ENCODE results near the gene SNRNP27.

The SNRNP27 gene

DNA sequence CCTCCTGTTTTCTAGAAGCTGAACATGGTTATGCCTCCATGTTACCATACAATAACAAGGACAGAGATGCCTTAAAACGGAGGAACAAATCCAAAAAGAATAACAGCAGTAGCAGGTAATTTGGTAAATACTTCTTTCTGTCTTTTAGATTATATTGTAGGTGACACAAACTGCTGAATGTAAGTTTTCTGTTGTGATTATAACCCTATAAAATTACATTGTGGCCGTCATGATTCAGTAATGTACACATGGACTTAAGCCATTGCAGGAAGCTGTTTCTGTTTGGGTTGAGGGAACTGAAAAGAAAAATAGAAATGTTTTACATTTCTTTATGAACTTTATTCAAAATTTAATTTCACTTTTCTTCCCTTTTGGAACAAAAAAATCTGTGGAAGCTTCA, 22.4 kb downstream of the SNRNP27 start:
- no peak for DNase-seq

DNA sequence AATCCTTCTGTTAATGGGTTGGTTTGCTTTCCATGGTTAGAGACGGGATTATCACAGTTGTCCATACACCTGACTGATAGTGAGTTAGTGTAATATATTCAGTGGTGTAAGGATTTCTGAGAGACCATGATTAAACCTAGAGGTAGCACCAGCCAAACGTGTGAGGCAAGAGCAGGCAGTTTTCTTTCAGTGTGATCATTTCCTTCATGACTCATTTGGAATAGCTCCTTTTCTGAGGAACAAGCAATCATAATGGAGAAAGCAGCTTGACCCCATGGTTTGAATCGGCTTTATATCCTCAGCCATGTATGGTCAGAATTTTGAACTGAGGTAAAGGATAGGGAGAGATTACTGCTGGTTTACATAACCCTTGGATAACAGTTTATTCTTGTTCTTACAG, 24.1 kb downstream of the SNRNP27 start:
- no peak for DNase-seq

DNA sequence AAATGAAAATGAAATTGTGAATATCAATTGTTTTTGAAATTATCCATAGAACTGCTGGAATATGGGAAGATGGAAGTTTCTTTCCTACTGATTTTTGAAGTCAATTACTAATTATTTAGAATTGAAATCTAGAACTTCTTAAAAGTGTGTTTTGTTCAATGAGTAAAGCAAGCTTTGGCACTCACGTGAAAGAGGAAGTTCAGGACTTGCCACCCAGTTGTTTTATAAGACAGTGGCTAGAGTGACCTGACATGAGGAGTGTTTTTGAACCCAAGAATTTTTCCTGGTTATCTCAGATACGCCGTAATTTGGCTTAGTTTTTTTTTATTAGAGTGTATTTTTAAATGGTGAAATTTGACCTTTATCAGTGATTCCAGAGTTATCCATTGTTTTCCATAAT, 24.6 kb downstream of the SNRNP27 start:
- DNase-seq, result no peak

DNA sequence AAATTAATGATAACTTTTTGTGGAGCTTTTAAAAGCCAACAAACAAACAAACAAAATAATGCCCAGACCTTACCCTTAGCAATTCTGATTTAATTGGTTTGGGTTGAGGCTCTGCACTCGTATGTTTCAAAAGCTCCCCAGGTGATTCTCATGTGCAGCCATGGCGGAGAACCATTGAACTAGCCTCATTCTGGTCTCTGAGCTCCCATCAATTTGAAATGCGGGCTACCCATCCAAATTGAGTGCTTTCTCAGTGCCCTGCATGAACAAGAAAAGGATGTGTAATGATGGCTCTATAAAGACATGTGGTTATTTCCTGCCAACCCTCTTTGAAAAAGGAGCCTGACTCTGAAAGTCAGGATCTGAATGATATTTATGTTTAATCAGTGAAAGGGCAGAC, 29.4 kb downstream of the SNRNP27 start:
- DNase-seq, result no peak

DNA sequence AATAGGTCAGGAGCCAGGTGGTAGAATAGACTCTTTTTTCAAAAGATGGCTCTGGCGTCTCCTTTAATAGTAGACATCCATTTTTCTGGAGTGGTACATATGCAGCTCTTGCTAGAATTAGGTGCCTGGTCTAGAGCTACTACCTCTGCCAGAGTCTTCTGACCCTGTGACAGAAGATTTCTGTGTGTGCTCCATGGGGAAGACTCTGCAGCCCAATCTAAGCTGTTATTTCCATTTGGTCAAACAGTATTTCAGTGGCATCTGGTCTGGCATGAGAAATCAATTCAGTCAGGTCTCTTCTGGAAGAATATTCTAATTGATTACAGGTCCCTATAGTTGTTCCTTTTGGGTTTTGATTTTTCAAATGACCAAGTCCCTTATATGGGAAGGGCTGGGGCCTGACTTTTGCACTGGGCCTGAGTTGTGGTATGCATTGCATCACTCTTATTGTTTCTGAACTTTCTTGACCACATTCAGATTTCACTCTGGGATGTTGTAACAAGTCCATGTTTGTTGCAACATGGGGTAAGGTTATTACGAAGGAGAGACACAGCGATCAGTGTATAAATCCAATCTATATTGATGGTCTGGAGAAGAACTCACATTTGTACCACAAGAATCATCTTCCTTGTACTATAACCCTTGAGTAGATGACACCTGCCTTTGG, 33.2 kb downstream of the SNRNP27 start:
- DNase-seq, result no peak

DNA sequence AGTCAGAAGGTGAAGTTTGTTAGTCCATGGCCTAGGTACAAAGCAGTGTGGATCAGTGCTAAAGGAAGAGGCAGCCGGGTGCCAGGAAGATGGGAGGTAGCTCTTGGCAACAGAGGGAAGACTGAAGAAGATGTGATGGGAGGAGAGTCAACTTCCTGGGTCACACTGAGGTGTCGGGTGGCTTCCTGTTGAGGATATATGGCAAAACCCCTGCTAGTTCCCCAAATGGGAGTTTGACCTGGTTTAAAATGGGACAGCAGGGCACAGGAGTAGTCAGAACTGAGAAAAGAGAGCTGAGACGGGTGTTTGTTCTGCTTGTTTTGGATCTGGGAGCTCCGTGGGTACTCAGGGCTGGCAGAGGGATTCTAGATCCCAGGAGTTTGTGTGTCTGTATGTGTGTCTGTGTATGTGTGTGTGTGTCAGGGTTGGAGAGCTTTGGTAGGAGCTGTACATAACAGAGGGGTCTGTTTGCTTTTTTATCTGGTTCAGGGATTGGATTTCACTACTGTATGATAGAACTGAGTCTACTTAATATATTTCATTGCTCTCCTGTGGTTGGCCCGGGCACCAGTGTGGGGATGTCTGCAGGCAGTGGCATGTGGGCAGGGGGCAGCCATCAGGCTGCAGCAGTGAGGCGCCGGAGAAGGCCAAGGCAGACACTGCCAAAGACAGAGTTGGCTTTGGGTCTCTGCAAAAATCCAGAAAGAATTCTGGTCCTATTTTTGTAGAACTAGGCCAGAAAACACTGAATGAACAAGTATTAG, 38.3 kb downstream of the SNRNP27 start:
- no peak for DNase-seq

DNA sequence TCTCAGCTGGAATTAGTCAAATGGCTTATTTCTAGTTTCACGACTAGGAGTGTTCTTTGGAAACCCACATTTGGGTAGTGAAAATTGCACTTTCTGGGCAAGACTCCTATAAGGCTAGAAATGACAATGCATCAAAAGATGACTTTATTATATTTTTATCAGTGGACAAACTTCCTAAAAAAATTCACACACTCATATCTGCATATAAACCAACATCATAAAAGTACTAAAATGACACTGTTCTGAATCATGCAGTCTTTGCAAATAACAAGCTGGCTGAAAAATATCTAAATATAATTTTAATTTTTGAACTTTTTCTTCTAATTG, 38.8 kb downstream of the SNRNP27 start:
- DNase-seq, result no peak

DNA sequence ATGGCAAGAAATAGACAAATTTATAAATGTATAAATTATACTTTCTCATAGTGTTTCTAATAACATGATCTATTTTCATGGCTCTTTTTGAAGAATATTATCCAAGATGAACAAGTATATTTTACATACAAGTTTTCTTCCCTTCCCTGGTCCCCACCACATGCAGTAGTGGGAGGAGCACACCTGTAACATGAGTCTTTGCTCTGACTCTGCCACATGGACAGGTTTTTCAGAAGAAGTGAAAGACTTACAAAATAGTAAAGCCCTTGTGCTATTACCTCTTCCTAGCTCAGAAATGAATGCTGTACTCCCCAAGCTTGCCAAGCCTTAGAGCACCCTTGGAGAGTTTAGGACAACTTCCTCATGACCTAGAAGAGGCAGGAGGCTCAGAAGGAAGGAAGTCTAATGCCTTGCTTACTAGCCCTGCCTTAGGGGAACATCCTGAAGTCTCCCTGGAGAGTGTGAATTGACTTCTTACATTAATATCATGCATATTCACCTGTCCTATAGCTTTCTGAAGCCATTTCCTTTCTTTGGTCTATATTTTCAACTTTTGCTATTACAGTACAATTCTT, 39.6 kb downstream of the SNRNP27 start:
- DNase-seq, result no peak

DNA sequence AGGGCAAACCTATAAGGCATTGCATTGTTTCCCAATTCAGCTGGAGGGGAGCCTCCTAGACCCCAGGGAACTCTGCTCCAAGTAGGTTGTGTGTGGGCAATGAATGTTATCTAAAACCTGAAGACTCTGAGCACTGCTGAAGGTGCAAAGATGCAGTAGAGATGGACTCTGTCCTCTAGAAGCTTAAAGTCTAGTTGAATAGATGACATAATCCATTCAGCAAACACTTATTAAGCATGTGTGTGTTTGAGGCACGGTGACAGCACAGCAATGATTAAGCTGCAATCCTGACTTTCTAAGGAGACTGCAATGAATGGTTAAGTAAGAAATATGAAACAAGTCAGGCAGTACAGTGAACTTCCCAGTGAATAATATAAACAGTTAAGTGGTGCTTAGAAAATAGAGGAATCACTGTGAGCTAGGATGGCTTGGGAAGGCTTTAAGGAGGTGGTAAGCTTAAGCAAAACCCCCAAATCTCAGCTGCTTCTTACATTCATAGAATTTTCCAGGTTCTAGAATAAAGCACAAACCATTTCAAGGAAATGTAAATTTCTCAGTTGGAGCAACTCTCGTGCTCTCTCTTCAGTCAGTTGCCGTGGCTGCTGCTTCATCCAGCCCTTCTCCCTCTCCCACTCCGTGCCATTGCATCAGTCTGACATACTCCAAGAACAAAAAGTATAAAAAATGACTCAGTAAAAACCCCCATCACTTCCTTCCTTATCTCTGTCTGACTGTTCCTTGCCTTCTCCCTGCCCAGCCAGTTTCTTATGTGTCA, 40.3 kb downstream of the SNRNP27 start:
- no peak for DNase-seq

DNA sequence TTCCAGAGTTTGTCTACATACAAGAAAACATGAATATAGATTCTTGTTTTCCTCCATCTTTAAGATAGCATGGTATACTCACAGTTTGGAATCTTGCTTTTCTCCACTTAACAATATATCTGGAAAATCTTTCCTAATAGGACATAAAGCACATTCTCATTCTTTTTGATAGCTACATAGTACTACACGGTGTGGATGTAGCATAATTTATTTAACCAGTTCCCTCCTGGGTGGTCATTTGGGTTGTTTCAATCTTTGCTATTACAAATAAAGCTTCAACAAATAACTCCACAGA, 40.8 kb downstream of the SNRNP27 start:
- DNase-seq, result no peak

DNA sequence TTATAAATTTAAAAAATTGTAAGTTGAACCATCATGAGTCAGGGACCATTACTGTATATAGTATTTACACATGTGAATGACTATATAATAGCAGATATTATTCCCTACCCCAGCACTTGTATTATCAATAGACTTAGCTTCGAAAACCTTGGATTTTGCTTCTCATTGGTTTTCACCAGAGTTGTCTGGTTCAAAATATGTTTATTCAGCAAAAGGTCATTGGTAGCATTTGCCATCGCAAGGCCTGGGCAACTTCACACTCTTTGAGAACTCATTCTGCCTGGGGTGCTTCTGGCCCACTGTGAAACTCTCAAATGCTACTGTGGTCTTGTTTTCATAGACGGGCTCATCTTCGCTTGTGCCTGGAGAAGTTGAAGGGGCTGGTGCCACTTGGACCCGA, 41.3 kb downstream of the SNRNP27 start:
- no peak for DNase-seq

DNA sequence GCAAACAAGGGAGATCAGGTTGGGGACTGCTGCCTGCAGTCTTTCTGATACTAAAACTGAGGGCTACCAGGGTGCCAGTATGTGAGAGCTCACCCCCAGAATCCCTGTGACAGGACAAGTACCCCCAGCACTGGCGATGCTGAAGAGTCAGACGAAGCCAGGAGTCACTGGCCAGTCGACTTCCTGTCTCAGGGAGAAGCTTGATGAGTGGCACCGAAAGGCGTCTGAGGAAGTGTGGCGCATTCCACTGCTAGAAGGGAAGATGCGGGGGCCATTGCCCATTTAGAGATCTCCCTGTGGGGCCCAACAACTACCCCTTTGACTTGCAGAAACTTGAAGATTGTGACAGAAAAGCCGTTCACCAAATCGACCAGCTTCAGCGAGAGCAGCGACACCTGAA, 43.1 kb downstream of the SNRNP27 start:
- DNase-seq, result no peak

DNA sequence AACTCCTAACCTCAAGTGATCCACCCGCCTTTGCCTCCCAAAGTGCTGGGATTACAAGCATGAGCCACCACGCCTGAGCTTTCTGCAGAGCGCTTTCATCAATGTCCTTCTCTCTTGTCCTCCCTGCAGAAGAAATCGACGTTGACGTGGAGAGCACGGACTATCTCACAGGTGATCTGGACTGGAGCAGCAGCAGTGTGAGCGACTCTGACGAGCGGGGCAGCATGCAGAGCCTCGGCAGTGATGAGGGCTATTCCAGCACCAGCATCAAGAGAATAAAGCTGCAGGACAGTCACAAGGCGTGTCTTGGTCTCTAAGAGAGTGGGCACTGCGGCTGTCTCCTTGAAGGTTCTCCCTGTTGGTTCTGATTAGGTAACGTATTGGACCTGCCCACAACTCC, 44.2 kb downstream of the SNRNP27 start:
- no peak for DNase-seq

DNA sequence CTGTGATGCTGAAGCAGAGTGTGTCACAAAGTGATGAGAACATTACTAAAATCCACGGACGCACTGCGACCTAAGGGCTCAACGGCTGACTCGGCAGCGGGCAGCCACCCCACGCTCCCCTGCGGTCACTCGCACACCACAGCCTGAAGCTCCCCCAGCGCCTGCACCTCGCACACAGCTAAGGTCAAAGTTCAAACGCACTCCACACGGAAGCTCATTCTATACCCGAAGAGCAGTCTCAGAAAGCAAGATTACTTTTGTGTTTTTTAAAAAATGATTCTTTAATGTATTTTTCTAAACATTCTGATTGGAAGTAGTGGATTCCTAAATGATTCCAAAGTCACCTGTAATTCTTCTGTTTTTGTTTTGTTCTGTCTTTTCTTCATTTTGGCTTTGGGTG, 46.0 kb downstream of the SNRNP27 start:
- no peak for DNase-seq

DNA sequence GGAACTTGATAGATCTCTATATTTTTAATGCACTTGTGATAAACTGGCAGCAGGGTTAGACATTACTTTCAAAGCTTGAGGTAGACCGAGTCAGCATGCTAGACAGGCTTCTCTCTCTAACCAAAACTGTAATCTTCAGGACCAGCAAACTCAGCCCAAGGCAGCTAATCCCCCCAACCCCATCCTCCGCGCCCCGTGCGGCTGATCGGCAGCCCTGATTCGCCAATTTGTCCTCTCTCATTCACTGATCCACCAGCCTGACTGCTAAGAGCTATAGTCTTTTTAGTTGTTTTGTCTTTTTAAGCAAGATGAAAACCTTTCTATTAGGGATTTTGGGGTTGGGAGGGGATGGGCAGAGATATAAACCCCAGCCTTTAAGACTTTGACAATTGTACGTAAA, 46.9 kb downstream of the SNRNP27 start:
- no peak for DNase-seq

DNA sequence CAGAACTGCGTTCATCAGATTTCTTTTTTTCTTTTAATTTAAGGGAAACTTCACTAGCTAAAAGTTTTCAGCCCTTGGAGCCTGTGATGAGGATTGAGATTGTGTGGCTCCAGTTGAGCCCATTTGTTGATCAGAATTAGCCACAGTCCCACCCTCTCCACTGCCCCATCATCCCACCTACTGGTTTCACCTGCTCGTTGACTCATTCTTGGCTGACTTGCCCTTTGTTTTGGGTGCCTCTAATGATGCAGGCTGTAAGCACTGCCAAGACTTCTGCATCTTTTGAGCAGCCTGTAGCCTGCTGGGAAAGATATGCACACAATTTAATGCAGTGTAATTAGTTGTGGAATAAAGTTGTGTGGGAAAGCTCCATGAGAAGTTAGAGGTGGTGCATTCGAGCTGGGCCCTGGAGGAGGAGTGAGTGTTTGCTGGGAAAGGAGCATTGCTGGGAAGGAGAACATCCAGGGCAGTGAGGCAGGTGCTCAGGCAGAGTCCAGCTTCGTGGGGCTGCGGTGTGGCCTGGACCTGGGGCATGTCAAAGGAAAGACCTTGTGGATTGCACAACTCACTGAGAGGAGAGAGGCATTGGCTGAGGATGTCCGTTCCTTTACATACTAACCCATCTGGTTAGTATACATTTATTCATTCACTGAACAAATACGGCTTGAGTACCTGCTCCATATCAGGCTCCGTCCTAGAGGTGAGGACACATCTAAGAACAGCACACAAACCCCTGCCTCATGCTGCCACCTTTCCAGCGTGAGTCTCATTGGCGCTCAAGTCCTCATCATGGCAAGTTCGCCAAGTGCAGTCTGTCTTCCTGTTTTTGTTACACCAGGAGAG, 49.5 kb downstream of the SNRNP27 start:
- no peak for DNase-seq

DNA sequence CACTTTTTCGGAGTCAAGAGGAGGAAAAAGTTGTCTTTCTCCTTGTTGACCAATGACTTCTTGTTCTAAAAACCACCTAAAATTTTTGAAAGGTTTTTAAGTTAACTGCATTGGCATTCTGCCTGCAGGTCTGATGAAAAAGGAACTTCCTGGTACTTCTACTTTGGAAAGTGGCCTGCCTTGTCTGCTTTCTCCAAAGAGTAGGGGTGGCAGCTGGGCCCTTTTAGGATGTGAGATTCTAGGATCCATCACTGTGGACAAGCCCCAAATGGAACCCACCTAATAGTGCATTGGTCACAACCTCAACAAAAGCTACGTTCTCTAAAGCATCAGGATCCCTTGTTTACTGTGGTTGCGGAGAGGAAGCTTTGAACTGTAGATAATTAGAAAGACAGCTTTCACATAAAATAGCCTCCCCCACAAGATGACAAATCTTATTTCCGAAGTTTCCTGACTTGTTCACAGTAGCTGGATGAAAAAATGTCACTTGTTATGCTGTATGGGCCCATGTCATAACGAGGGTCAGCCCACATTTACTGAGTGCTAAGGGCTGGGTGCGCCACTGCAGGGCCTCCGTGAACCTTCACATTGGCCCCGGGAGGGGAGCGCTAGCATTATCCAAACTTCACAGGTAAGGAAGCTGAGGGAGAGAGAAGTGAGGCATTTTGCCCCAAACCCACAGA, 50.2 kb downstream of the SNRNP27 start:
- no peak for DNase-seq

DNA sequence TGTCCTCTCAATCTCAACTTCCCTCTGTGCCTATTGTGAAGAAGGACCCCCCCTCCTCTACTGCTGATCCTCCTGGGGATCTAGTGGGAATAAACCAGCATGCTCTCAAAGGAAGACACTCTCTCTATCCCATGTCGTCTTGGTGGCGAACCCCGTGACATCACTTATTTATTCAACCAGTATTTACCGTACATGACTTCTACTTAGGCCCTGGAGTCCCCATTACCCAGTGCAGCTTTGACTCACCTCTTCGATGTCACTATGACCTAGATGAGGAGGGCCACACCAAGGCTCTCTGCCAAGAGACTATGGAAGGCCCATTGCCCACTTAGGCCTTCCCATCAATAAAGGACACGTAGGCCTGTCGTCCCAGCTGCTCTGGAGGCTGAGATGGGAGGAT, 51.0 kb downstream of the SNRNP27 start:
- no peak for DNase-seq

DNA sequence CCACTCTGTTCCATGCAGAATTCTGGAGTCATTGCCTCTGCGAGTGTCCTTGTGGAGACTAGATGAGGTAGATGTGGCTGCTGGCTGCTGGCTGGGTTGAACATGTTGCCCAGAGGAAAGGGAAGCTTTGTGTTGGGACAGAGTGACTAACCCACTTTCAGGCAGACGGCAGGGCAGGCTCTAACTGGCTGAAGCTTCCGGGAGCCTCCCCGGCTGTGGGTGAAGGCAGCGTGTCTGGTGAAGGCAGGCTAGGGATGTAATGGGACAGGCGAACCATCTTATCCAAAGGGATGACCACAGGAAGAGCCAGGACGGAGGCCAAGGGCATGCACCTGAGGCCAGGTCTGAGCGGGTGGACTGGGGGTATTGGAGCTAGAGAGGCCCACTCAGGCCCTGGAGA, 51.7 kb downstream of the SNRNP27 start:
- no peak for DNase-seq

DNA sequence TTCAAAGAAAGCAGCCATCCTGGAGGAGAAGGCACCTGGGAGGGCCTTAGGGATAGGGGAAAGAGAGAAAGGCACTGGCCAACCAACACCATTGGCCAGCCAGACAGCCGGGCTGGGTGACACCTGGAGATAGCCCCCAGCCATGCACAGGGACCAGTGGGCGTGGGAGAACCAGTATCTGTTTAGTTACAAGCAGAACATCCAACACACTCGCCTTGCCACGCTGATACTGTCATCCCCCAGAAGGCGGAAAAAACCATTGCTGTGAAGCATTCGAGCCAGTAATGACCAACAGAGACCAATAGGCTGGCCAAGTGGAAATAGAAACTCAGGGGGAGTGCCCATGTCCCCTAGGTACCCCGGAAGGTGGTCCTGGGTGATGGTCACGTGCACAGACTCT, 52.2 kb downstream of the SNRNP27 start:
- no peak for DNase-seq

DNA sequence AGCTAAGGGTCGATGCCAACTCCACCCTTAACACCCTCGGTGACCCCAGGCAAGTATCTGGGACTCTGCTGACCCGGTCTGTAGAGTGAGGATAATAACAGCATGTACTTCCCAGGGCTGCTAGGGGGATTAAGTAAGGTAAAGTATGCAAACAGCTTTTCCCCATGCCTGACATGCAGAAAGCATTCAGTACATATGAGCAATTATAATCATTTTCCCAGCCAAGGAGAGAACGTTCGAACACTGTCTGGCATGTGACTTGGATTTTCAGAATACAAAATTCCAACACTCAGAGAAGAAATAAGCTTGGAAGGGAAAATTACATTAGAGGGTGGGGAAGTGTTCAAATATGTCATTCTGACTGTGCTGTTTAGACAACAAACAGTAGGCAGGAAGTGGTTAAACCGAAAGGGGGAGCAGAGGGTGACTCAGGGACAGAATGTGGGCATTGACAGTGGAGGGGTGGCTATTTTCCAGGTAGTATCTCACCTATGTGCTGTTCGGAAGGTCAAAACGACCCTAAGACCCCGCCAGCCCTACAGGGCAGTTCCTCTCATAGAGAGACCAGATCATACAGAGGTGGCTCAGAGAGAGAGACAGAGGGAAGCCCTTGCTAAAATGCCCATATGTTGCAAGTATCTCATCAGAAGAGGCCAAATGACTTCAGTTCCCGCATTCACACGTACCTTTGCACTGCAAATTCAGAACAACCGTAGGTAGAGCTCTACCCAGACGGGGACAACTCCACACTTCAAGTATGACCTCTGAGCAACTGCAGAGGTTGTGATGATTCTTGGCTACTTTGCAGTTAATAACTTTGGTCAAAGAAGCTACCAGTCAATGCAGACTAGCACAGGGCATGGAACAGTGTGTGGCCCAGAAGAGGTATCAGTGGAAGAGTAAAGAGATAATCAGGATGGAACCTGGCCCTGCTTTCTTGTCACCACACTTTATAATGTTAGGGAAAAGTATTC, 52.9 kb downstream of the SNRNP27 start:
- peak; percentile 48 to 52 for DNase-seq
